Neuronal stem cell (in vitro differentiated cells): ENCODE data around the gene CLRN1.
"Not testable (repeated sequence)": the region's sequence is repeated elsewhere in the genome, so short reads cannot be mapped to it uniquely, and the experiment has no call there.

Experiments
- DNase-seq: peaks from one replicate; pipeline ENCODE4 v3.0.0-alpha.2; 2013; ENCODE audit warnings: low spot score
- H2AFZ ChIP-seq: one replicate; pipeline ENCODE4 v1.6.1; 2013; ENCODE audit warnings: mild to moderate bottlenecking, low read length, inconsistent platforms
- H2AK5ac ChIP-seq: 2 replicates; pipeline ENCODE4 v1.6.1; 2013; ENCODE audit warnings: low read depth, mild to moderate bottlenecking, inconsistent platforms, low read length, moderate library complexity, mixed read lengths
- H2BK120ac ChIP-seq: 2 replicates; pipeline ENCODE4 v1.6.1; 2013; ENCODE audit warnings: low read depth, mild to moderate bottlenecking, inconsistent platforms, low read length, moderate library complexity, mixed read lengths
- H2BK12ac ChIP-seq: one replicate; pipeline ENCODE4 v1.6.1; 2013; ENCODE audit warnings: low read length, inconsistent platforms
- H2BK15ac ChIP-seq: 2 replicates; pipeline ENCODE4 v1.6.1; 2013; ENCODE audit warnings: mild to moderate bottlenecking, low read length, inconsistent platforms, mixed read lengths
- H2BK5ac ChIP-seq: one replicate; pipeline ENCODE4 v1.6.1; 2013; ENCODE audit warnings: inconsistent platforms, mild to moderate bottlenecking, low read length, moderate library complexity
- H3K14ac ChIP-seq: one replicate; pipeline ENCODE4 v1.6.1; 2013; ENCODE audit warnings: low read length, inconsistent platforms
- H3K18ac ChIP-seq: 2 replicates; pipeline ENCODE4 v1.6.1; 2013; ENCODE audit warnings: low read length, inconsistent platforms
- H3K23ac ChIP-seq: 2 replicates; pipeline ENCODE4 v1.6.1; 2013; ENCODE audit warnings: low read depth, mild to moderate bottlenecking, mixed read lengths, low read length, inconsistent platforms; ENCODE audit not compliant: poor library complexity
- H3K27ac ChIP-seq: replicated peaks from 3 replicates; pipeline ENCODE4 v1.5.1; 2013; ENCODE audit warnings: low read length, inconsistent platforms
- H3K27me3 ChIP-seq, 3 experiments: 2 replicates each; pipeline ENCODE4 v1.6.1; 2013; ENCODE audit warnings: low read length in 3 of 3, mild to moderate bottlenecking in 2 of 3, inconsistent platforms in 1 of 3, low read depth in 1 of 3, mixed read lengths in 1 of 3, moderate library complexity in 1 of 3; ENCODE audit not compliant: control insufficient read depth in 3 of 3, insufficient read depth in 3 of 3
- H3K36me3 ChIP-seq, 2 donors: replicated peaks in 1 of 2; 2 replicates each; pipeline ENCODE4 v1.6.1; 2013; ENCODE audit warnings: low read length in 2 of 2; ENCODE audit not compliant: control insufficient read depth in 2 of 2, insufficient read depth in 2 of 2
- H3K4ac ChIP-seq: 2 replicates; pipeline ENCODE4 v1.6.1; 2013; ENCODE audit warnings: inconsistent platforms, mild to moderate bottlenecking, low read length, moderate library complexity
- H3K4me1 ChIP-seq, 2 donors: 1 replicate in 1 of 2; 2 replicates in 1 of 2; pipeline ENCODE4 v1.6.1; 2013; ENCODE audit warnings: low read length in 2 of 2, low read depth in 1 of 2; ENCODE audit not compliant: control insufficient read depth in 2 of 2, insufficient read depth in 1 of 2
- H3K4me2 ChIP-seq: one replicate; pipeline ENCODE4 v1.6.1; 2013; ENCODE audit warnings: mild to moderate bottlenecking, low read length, inconsistent platforms; ENCODE audit not compliant: insufficient read depth, poor library complexity, severe bottlenecking
- H3K4me3 ChIP-seq, 2 donors: 2 replicates each; pipeline ENCODE4 v1.5.1; 2013; ENCODE audit warnings: low read length in 2 of 2, mild to moderate bottlenecking in 2 of 2, inconsistent platforms in 1 of 2, moderate library complexity in 1 of 2
- H3K79me1 ChIP-seq: one replicate; pipeline ENCODE4 v1.6.1; 2013; ENCODE audit warnings: low read depth, mild to moderate bottlenecking, inconsistent platforms, low read length, moderate library complexity
- H3K9ac ChIP-seq: one replicate; pipeline ENCODE4 v1.6.1; 2013; ENCODE audit warnings: mild to moderate bottlenecking, low read depth, low read length, inconsistent platforms; ENCODE audit not compliant: poor library complexity
- H3K9me3 ChIP-seq, 2 donors: replicated peaks in 1 of 2; 2 replicates each; pipeline versions ENCODE3 to v1.6.1; 2013; ENCODE audit warnings: low read length in 2 of 2, mild to moderate bottlenecking in 2 of 2, inconsistent platforms in 1 of 2, low read depth in 1 of 2, mixed read lengths in 1 of 2, moderate library complexity in 1 of 2; ENCODE audit not compliant: control insufficient read depth in 2 of 2, insufficient read depth in 1 of 2
- H4K8ac ChIP-seq: one replicate; pipeline ENCODE4 v1.6.1; 2013; ENCODE audit warnings: low read depth, mild to moderate bottlenecking, inconsistent platforms, low read length, moderate library complexity
- H4K91ac ChIP-seq: one replicate; pipeline ENCODE4 v1.6.1; 2013; ENCODE audit warnings: low read length, low read depth, mild to moderate bottlenecking, inconsistent platforms; ENCODE audit not compliant: poor library complexity
- WGBS, 2 donors: extraction: QIAGEN DNeasy Blood & Tissue Kit; methylation state at CpG; one replicate each; pipeline ENCODE4 v1.1.7; 2013; ENCODE audit warnings: missing lambda C conversion rate in 2 of 2, mixed read lengths in 1 of 2; ENCODE audit not compliant: insufficient read length in 2 of 2, insufficient replicate concordance in 1 of 2; ENCODE audit errors: extremely low coverage in 2 of 2; 5-methylcytosine and 5-hydroxymethylcytosine counted together

The CLRN1 gene

DNA sequence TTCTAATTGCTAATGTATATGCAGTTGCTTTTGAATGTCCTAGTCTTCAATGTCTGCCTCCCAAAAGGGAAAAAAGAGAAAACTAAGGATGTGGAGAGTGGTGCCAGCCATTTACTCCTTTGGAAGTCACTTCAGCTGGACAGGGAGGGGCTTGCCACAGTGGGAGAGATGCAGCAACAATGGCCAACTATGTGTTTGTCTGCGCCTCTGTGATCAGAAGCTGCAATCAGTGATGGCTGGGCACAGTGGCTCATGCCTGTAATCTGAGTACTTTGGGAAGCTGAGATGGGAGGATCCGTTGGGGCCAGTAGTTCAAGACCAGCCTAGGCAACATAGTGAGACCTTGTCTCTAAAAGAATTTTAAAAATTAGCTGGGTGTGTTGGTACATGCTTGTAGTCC is 16.7 kb upstream of the CLRN1 start:
- Histone ChIP-seq H3K9ac (no peak overlapping the region), H2AK5ac (no peak overlapping the region), H3K36me3 (no peaks in the 10 kb centered on the region), H3K27me3 (no peaks in the 10 kb centered on the region), H3K4me3 (no peak overlapping the region), H3K18ac (no peak overlapping the region), H3K9me3 (no peaks in the 10 kb centered on the region), H4K8ac (no peak overlapping the region), H3K27ac (no peak overlapping the region), H3K4me2 (no peak overlapping the region), H3K79me1 (no peaks in the 10 kb centered on the region), H2BK5ac (no peak overlapping the region), H2BK12ac (no peak overlapping the region), H2BK120ac (no peak overlapping the region), H3K4ac (no peak overlapping the region), H2AFZ (no peak overlapping the region), H3K4me1 (no peaks in the 10 kb centered on the region), H3K23ac (no peak overlapping the region), H3K14ac (no peak overlapping the region), H2BK15ac (no peak overlapping the region), H4K91ac (no peak overlapping the region)
- WGBS, 2 donors, result no CpG with 5 or more reads among the region's 2 CpGs
- no peak for DNase-seq

- not testable (repeated sequence) for DNase-seq, H2BK120ac ChIP-seq, H3K9me3 ChIP-seq, H3K18ac ChIP-seq, H2BK12ac ChIP-seq, H3K4me1 ChIP-seq, H4K91ac ChIP-seq, H3K27me3 ChIP-seq, H3K27ac ChIP-seq, H2BK15ac ChIP-seq, H2BK5ac ChIP-seq, H3K23ac ChIP-seq, H3K4ac ChIP-seq, H3K9ac ChIP-seq, H3K79me1 ChIP-seq, H2AK5ac ChIP-seq, H3K14ac ChIP-seq, H4K8ac ChIP-seq, H3K4me2 ChIP-seq, H3K4me3 ChIP-seq, H3K36me3 ChIP-seq, H2AFZ ChIP-seq
- WGBS, 2 donors, result no CpG with 5 or more reads among the region's 1 CpG
These were observed 15.9 kb upstream of the CLRN1 start for GRCh38 chr3:150988395-150988794.

DNA sequence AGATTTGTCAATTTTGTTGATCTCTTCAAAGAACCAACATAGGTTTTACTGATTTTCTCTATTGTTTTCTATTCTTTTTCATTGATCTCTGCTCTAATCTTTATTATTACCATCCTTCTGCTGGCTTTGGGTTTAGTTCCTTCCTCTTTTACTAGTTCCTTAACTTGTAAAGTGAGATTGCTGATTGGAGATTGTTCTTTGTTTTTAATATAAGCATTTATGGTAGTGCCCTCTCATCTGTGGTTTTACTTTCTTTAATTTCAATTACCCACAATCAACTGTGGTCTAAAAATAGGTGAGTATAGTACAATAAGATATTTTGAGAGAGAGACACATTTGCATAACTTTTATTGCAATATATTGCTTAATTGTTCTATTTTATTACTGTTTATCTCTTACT is 13.2 kb upstream of the CLRN1 start:
- H4K8ac ChIP-seq, result no peak overlapping the region
- H2BK5ac ChIP-seq, result no peak overlapping the region
- no peak overlapping the region for H2BK15ac ChIP-seq
- H3K27ac ChIP-seq, result no peak overlapping the region
- H3K18ac ChIP-seq, result no peak overlapping the region
- H3K27me3 ChIP-seq, result no peaks in the 10 kb centered on the region
- H3K4ac ChIP-seq, result no peak overlapping the region
- no peaks in the 10 kb centered on the region for H3K79me1 ChIP-seq
- H4K91ac ChIP-seq, result no peak overlapping the region
- no peak overlapping the region for H2AK5ac ChIP-seq
- H3K4me1 ChIP-seq, result no peaks in the 10 kb centered on the region
- H2BK12ac ChIP-seq, result no peak overlapping the region
- H3K9me3 ChIP-seq, result no peaks in the 10 kb centered on the region
- no peak overlapping the region for H3K14ac ChIP-seq
- H2AFZ ChIP-seq, result no peak overlapping the region
- no peak overlapping the region for H3K4me2 ChIP-seq
- no peaks in the 10 kb centered on the region for H3K36me3 ChIP-seq
- H3K23ac ChIP-seq, result no peak overlapping the region
- no peak for DNase-seq
- H3K9ac ChIP-seq, result no peak overlapping the region
- no peak overlapping the region for H3K4me3 ChIP-seq
- H2BK120ac ChIP-seq, result no peak overlapping the region

GRCh38 chr3:150984066-150984465 is 11.5 kb upstream of the CLRN1 start:
- H2AFZ ChIP-seq, result no peak overlapping the region
- H2AK5ac ChIP-seq, result no peak overlapping the region
- no peak overlapping the region for H3K14ac ChIP-seq
- no peak overlapping the region for H4K91ac ChIP-seq
- no peak overlapping the region for H2BK120ac ChIP-seq
- H2BK5ac ChIP-seq, result no peak overlapping the region
- H3K18ac ChIP-seq, result no peak overlapping the region
- no peaks in the 10 kb centered on the region for H3K36me3 ChIP-seq
- H3K4me1 ChIP-seq, result no peaks in the 10 kb centered on the region
- H3K27ac ChIP-seq, result no peak overlapping the region
- H4K8ac ChIP-seq, result no peak overlapping the region
- no peaks in the 10 kb centered on the region for H3K27me3 ChIP-seq
- no peak overlapping the region for H3K4me2 ChIP-seq
- H3K23ac ChIP-seq, result no peak overlapping the region
- no peak for DNase-seq
- H2BK15ac ChIP-seq, result no peak overlapping the region
- no peak overlapping the region for H3K4me3 ChIP-seq
- no peak overlapping the region for H3K4ac ChIP-seq
- H2BK12ac ChIP-seq, result no peak overlapping the region
- H3K9me3 ChIP-seq, result no peaks in the 10 kb centered on the region
- H3K9ac ChIP-seq, result no peak overlapping the region
- no peaks in the 10 kb centered on the region for H3K79me1 ChIP-seq
